Measurements from ENCODE around the gene RGS6.

The RGS6 gene

GRCh38 chr14:72081137-72081536, 148.9 kb downstream of the RGS6 start:
- no peak for DNase-seq (ENCODE audit: low read depth in 2 of 2)

DNA sequence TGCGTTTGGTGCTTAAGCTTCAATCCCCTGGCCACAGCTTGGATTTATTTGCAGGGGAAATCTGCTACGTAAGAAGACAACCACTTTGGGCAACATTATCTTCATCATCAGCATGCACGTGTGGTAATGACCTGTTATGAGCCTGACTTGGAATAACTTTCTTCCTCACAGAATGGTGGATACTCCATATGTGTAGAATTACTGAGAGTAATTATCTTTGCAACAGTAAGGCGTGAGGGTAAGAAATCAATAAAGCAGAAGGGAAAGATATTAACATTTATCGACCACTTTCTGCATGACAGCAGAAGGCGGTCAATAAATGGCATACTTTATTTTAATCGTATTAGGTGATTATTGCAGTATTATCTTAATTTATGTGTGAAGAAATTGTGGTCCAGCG, 152.7 kb downstream of the RGS6 start:
- DNase-seq (ENCODE audit: low read depth in 2 of 2): no peak

DNA sequence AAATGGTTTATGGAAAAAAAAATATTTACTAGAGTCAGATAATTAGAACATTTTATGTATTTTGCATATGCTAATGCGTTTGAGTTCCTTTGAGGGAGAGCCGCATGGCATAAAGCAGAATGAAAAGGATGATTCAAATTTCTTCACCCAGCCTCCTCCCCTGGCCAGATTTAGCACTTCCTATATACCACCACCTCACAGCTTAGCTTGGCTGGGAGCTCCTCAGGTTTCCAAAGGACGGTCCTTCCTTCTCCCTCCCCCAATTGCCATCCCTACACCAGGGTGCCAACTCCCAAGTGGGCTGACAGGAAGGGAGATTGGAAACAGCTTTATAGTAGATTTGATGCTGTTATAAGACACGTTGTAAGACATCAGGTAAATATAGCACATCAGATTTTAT, 157.4 kb downstream of the RGS6 start:
- no peak for DNase-seq (ENCODE audit: low read depth in 2 of 2)

DNA sequence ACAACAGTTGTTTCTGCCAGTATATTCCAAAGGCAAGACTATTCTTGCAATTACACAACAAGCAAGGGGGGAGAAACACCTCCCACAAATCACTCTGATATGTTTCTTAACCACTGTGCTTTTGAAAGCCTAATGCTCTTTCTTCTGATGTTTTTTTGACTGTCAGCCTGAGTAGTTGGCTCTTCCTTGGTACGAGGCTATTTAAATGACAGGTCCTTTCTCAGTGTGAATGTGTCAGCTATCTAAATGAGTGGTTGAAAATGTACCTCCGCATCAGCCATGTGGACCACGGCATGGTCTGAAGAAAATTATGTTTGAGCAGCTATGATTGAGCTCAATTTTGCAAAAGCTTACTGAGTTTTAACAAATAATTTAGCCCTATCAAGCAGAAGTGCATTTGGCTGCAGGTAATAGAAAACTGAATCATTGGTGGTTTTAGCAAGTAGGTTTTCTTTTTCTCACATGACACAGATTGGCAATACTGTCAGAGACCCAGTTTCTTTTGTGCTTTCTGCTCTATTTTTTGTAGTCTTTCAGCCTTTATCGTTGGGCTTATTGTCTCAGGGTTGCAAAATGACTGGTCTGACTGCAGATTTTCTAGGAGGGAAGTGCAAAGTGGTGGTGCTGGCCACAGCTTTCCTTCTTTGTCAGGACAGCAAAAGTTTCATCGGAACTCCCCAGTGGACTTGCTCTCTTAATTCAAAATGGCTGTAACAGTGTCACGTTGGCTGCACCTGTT, 162.8 kb downstream of the RGS6 start:
- no peak for DNase-seq (ENCODE audit: low read depth in 2 of 2)

DNA sequence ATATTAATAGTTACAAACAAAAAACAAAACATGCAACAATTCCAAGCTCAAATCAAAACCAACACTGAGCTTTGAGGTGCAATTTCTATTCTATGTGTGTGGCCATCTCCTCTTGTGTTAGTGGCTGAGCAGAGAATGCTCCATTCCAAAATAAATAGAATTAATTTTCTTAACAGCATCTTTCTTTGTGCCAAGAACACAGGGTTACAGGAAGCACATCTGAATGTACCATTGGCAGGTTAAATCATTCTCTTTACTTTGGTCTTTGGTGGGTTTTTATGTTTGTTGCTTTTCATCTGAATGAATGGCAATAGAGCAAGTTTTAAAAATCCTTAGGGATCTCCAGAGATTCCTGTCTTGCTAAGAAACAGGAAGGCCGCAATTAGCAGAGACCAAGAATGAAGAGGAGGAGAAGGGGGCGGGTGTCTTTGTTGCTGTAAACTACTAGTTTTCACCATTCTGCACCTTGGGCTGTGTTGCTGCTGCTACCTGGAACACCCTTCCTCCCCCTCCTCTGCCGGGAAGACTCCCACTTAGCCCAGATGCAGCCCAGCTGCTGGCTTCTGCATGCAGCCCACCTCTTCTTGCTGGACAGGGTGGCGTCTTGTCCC, 165.0 kb downstream of the RGS6 start:
- no peak for DNase-seq (ENCODE audit: low read depth in 2 of 2)

GRCh38 chr14:72098210-72098609, 166.0 kb downstream of the RGS6 start:
- no peak for DNase-seq (ENCODE audit: low read depth in 2 of 2)

DNA sequence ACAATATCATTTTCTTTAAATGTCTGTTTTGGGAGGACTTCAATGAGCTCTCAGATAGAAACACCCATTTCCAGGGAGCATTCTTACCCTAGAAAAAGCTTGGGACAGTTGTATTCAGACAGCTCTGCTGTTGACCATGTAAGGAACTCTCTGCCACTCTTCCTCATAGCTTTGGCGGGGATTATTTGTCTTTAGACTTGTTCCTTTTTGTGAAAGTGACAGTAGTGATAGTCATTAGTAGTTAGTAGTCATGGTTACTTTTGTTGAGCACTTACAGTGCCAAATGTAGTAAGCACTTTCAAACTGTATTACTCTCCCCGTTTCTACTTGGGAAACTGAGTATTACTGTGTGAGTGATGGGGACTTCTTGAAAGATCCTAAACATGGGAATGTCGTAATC, 167.3 kb downstream of the RGS6 start:
- no peak for DNase-seq (ENCODE audit: low read depth in 2 of 2)

DNA sequence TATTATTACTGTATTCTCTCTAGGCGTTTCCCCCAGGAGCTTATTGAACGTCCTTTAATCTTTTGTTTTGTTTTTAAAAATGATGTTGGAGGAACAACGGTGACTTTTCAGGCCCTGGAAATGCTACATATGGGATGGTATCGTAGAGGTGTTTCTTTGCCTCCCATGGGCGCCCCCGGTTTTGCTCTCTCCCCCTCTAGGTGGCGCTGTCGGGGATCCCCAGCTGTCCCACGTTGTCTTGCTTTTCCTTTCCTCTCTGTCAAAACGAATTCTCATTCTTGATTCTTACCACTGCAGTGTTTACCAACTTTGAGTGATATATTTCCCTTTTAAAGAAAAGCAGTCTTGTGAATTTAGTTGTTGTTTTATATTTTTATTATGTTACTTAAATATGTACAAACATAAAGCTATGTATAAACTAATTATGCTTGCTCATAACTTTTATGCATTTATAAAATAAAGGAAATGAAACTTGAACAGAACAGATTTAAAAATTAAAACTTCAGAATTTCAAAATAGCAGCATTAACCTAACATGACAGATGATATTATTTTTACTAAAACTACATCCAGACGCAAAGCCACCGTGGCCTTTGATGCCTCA, 171.9 kb downstream of the RGS6 start:
- no peak for DNase-seq (ENCODE audit: low read depth in 2 of 2)

GRCh38 chr14:72111911-72112310, 179.7 kb downstream of the RGS6 start:
- no peak for DNase-seq (ENCODE audit: low read depth in 2 of 2)

- no peak for DNase-seq (ENCODE audit: low read depth in 2 of 2)
Observed at GRCh38 chr14:72118841-72119240, 186.6 kb downstream of the RGS6 start.

- DNase-seq (ENCODE audit: low read depth in 2 of 2): no peak
Observed at GRCh38 chr14:72120315-72120714, 188.1 kb downstream of the RGS6 start.

GRCh38 chr14:72123755-72124154, 191.5 kb downstream of the RGS6 start:
- no peak for DNase-seq (ENCODE audit: low read depth in 2 of 2)

DNA sequence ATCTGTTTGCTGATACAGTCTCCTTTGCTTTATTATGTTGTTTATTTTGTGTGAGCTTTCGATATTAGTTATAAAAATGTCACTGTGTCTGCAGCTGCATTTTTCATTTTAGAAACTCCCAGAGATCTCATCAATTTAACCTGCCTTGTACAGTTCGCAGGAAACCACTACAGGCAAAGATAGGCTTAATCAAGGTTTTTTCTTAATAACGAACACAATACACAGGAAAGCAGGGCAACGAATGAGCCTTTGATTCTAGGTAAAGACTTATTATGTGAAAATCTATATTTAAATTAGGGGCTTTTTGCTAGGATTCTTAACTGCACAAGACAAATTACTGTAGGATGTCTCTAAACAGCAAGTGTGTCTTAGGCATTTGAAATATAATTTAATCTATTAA, 191.9 kb downstream of the RGS6 start:
- DNase-seq (ENCODE audit: low read depth in 2 of 2): no peak

DNA sequence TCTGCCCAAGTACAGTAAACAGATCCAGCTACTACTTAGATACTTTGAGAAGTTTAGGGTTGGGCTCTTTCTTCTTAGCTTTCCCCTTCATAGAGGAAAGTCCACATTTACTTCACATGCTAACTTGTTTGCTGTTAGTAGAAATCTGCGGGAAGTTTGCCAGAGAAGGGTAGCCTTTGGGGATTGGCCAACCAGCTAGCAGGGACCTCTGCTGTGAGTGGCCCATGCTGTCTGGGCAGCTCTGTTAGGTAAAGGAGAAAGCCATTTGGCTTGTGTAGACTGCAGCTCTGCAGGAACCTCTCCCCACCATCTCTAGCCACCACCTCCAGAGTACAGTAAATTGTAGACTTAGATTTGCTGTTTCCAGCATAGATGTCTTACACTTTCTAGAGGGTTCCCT, 193.9 kb downstream of the RGS6 start:
- DNase-seq (ENCODE audit: low read depth in 2 of 2): no peak

- DNase-seq (ENCODE audit: low read depth in 2 of 2): no peak
Observed at GRCh38 chr14:72126561-72126960, 194.3 kb downstream of the RGS6 start.

DNA sequence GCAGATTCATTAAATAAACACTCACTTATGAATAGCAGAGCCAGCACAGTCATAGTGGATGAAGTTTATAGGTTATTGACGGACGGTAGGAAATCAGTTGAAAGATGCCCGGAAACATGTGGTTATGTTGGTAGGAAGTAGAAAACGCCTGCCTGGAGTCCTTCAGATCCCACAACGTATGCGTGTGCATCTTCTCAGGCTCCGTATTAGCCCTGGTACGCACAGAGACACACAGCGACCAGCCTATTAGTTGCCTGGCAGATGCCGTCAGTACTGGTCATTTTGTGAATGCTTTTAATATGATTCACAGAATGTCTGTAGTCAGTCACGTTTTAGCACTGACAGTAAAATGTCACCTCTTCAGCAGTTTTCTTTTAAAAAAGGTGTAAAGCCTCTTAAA, 196.4 kb downstream of the RGS6 start:
- DNase-seq (ENCODE audit: low read depth in 2 of 2): no peak

- DNase-seq (ENCODE audit: low read depth in 2 of 2): no peak
Observed at GRCh38 chr14:72129291-72129690, 197.1 kb downstream of the RGS6 start.

- no peak for DNase-seq (ENCODE audit: low read depth in 2 of 2)
Observed at GRCh38 chr14:72141084-72141483, 208.9 kb downstream of the RGS6 start.

DNA sequence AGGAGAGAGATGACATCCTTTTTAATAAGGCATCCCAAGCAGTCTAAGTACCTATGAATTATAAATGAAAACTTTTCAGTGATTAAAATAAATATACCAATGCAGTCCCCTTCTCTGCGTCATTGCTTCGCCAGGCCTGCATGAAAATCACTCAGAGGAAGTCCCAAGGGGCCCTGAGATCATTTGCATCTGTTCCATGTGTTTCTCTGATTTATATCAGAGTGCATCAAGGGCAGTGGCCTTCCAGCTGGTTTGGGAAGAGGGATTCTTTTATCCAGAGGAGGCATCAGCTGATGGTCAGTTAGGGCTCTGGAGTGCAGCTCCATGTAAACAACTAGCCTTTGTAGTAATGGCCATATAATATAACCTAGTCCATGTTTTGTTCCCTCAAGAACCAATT, 210.1 kb downstream of the RGS6 start:
- DNase-seq (ENCODE audit: low read depth in 2 of 2): no peak

DNA sequence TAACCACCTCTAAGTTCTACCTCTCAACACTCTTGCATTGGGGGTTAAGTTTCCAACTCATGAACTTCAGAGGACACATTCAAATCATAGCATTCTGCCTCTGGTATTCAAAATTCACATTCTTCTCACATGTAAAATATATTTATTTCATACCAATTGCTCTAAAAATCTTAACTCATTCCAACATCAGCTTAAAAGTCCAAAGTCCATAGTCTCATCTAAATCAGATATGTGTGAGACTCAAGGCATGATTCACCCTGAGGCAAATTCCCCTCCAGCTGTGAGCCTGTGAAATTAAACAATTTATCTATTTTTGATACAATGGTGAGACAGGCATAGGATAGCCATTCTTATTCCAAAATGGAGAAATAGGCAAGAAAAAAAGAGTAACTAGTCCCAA, 214.0 kb downstream of the RGS6 start:
- DNase-seq (ENCODE audit: low read depth in 2 of 2): no peak

DNA sequence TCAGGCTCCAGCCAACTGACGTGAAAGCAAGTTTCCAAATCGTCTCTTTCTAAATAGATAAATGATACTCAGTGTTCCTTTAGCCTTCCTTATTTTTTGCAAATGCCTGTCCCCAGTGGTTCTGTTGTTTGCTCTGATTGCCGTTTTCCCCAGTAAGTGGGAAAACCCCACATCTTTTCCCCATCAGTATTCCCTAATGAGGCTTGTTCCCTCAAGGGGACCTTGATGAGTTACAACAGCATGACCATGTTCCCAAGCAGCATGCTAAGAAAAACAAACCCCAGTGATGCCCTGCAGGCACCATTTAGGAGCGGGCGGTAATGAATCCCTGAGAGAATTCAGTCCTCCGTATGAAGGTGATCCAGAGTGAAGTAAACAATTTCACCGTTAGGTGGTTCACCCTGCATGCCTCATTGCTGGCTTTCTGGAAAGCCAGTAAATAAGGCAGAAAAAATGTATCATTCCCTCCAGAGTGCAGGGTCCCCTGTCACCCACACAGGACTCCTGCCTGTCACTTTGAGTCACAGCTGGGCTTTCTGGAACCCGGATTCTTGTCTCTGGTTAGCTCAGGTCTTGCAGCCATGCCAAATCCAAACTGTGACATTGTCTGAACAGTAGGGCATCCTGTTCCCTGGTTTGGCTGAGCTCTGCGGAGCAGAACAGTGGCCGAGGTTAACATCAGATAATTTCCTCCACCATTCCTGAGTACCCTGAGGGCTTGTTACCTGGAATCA, 222.6 kb downstream of the RGS6 start:
- DNase-seq (ENCODE audit: low read depth in 2 of 2): no peak

- no peak for DNase-seq (ENCODE audit: low read depth in 2 of 2)
Observed at GRCh38 chr14:72155379-72155993, 223.3 kb downstream of the RGS6 start.
